Measurements from ENCODE around the gene NPLOC4. TPM values are rescaled to one million over a fixed set of nuclear protein-coding genes. Genes with fewer than 3 reads are reported as not detected.
"Not testable (repeated sequence)": the region's sequence is repeated elsewhere in the genome, so short reads cannot be mapped to it uniquely, and the experiment has no call there.

Gene NPLOC4
- total and polyA plus RNA-seq, 2 of the 8 experiments (the other 6 are each of a cell fraction or from before 2014, with no cell fraction given) = 70.7 to 92.7 TPM

GRCh38 chr17:81675515-81676221, 38.8 kb upstream of the NPLOC4 start:
- CTCF ChIA-PET (ENCODE audit: partially characterized antibody) = interaction anchor here (0.6 to 4.9 kb wide), 18 partner anchors 9 to 397 kb away, joined by 3 to 20 read pairs (median 4); partner anchors contain the start of genes CCDC137, OXLD1 and PDE6G
- H2BK15ac ChIP-seq (ENCODE audit: low read length); H3K27me3 ChIP-seq (replicated peaks in 1 of 4; ENCODE audit: control insufficient read depth in 3 of 4, extremely low read depth in 1 of 4, insufficient read depth in 3 of 4, low read length in 3 of 4); H3K18ac ChIP-seq (ENCODE audit: extremely low read depth, low read length); H3K4ac ChIP-seq (replicated peaks; ENCODE audit: insufficient read length, low read depth, low read length); H4K5ac ChIP-seq (ENCODE audit: insufficient read length, low read depth, low read length); H3K79me1 ChIP-seq (ENCODE audit: low read depth, low read length); H3K23me2 ChIP-seq (ENCODE audit: low read depth, low read length); H4K8ac ChIP-seq (ENCODE audit: extremely low read depth, insufficient read depth, low read length); H4K91ac ChIP-seq (replicated peaks; ENCODE audit: insufficient read length, low read length); H3K79me2 ChIP-seq (ENCODE audit: control insufficient read depth in 1 of 2, insufficient read depth in 2 of 2, low read length in 2 of 2); H2BK12ac ChIP-seq (ENCODE audit: low read depth, low read length); H2BK5ac ChIP-seq (ENCODE audit: low read depth, low read length); H3K9ac ChIP-seq (replicated peaks in 1 of 4; ENCODE audit: extremely low read depth in 1 of 4, low read depth in 3 of 4, low read length in 3 of 4); H3K9me3 ChIP-seq (ENCODE audit: insufficient read depth in 2 of 2, low read depth in 1 of 2, low read length in 1 of 2); H3K4me1 ChIP-seq (replicated peaks in 1 of 4; ENCODE audit: control insufficient read depth in 3 of 4, insufficient read depth in 4 of 4, low read length in 3 of 4); H3K56ac ChIP-seq (replicated peaks; ENCODE audit: insufficient read length, low read depth, low read length); H3K4me2 ChIP-seq (ENCODE audit: insufficient read depth in 1 of 2, low read depth in 2 of 2, low read length in 2 of 2); H3K4me3 ChIP-seq (ENCODE audit: extremely low read depth in 1 of 4, insufficient read depth in 2 of 4, low read depth in 3 of 4, low read length in 4 of 4); H3K23ac ChIP-seq (ENCODE audit: insufficient read length); H3K27ac ChIP-seq (ENCODE audit: low read depth, low read length); H2BK20ac ChIP-seq (ENCODE audit: low read length); H2AK5ac ChIP-seq (ENCODE audit: low read depth, low read length); H2BK120ac ChIP-seq (replicated peaks; ENCODE audit: low read depth, low read length); H3K14ac ChIP-seq (ENCODE audit: insufficient read length); H2AFZ ChIP-seq (ENCODE audit: low read length): not testable (repeated sequence)
- Histone ChIP-seq H4K20me1 (replicated peaks in 1 of 2; ENCODE audit: control insufficient read depth in 1 of 2, insufficient read depth in 2 of 2, low read length in 2 of 2) (peaks cover 5 to 22% of the 10 kb centered on the region in 2 experiments), H3K36me3 (ENCODE audit: control insufficient read depth in 2 of 4, insufficient read depth in 4 of 4, low read length in 3 of 4) (peaks cover 17 to 35% (median 32%) of the 10 kb centered on the region in 4 experiments)
- DNase-seq (ENCODE audit: low read depth in 1 of 2, low spot score in 2 of 2) (peak in 1 of 2 experiments; percentile 68), FAIRE-seq (peak; percentile 24)
- WGBS, 2 experiments (ENCODE audit: extremely low coverage in 1 of 2, insufficient coverage in 1 of 2, insufficient read length in 1 of 2, insufficient replicate concordance in 2 of 2, low coverage in 1 of 2, low lambda C conversion rate in 2 of 2, missing lambda C conversion rate in 1 of 2) = 52% methylated on average over 18 of the region's 18 CpGs; no CpG with 5 or more reads in 1 of the 2 experiments
- 0 out of 2 replicates have a peak, but pooled peaks have one; percentile 11 for TF ChIP-seq POLR2AphosphoS5 (IDR thresholded peaks at IDR 0.05; ENCODE audit: low read depth, low read length)
- TF ChIP-seq CTCF (IDR thresholded peaks at IDR 0.05; ENCODE audit: control extremely low read depth in 1 of 3, insufficient read depth in 1 of 3, low read depth in 1 of 3, low read length in 3 of 3) = peak; percentile 15 to 44 (median 24); a peak in 3 of 4 replicates
- TF ChIP-seq RAD21 (IDR thresholded peaks at IDR 0.05 in 1 of 2, conservative IDR thresholded peaks at IDR 0.05 in 1 of 2; ENCODE audit: low read depth in 2 of 2, low read length in 2 of 2) = peak; percentile 27 to 32; a peak in 2 of 4 replicates
- POLR2A ChIA-PET (ENCODE audit: partially characterized antibody) = interaction anchor here (0.6 to 28.4 kb wide), 18 partner anchors 8 to 185 kb away, joined by 3 to 436 read pairs (median 4); partner anchors contain the start of genes ARL16, CCDC137, HGS and MRPL12

Measured in H1 (cell line).